PC-9 (cell line): ENCODE data around the gene DTYMK. TPM values are rescaled to one million over a fixed set of nuclear protein-coding genes. Genes with fewer than 3 reads are reported as not detected.

Source experiments
- BruUV-seq: library from RNA; stranded (reverse); fragments of 400-500 nt; replicated peaks from 2 replicates; lab custom pipeline; 2021; lab: Mats Ljungman, UMichigan
- CTCF ChIA-PET: fragments of 300-600 bp; sonication (Branson Sonifier 250); formaldehyde crosslinking; loops from one replicate; lab custom pipeline; 2022; ENCODE audit warnings: antibody characterized with exemption; lab: Charles Lee
- POLR2A ChIA-PET: fragments of 300-600 bp; sonication (Branson Sonifier 250); formaldehyde crosslinking; loops from one replicate; lab custom pipeline; 2022; ENCODE audit warnings: antibody characterized with exemption; ENCODE audit not compliant: unreplicated experiment; lab: Charles Lee
- DNase-seq, 2 experiments: peaks; one replicate each; pipeline versions ENCODE4 v3.0.0 to v3.0.0-alpha.2; 2015 to 2022; ENCODE audit warnings: mixed read lengths in 1 of 2
- H2AFZ ChIP-seq: fragments of 200-600 bp; sonication (generic); 2 replicates; pipeline ENCODE4 v1.8.1; 2017; ENCODE audit warnings: antibody characterized with exemption
- H3F3A ChIP-seq: fragments of 200-600 bp; sonication (generic); 2 replicates; pipeline ENCODE4 v1.8.1; 2017; ENCODE audit warnings: antibody characterized with exemption, mild to moderate bottlenecking, low read depth; ENCODE audit not compliant: insufficient read depth
- H3K27ac ChIP-seq: fragments of 200-600 bp; sonication (generic); 2 replicates; pipeline ENCODE4 v1.6.1; 2016; ENCODE audit warnings: mixed run types
- H3K27me3 ChIP-seq: fragments of 200-600 bp; sonication (generic); 2 replicates; pipeline ENCODE4 v1.6.1; 2016; ENCODE audit warnings: low read depth, mixed run types; ENCODE audit not compliant: insufficient read depth
- H3K36me3 ChIP-seq: fragments of 200-600 bp; sonication (generic); 2 replicates; pipeline ENCODE4 v1.6.1; 2016; ENCODE audit warnings: low read depth, mixed run types
- H3K4me1 ChIP-seq: fragments of 200-600 bp; sonication (generic); replicated peaks from 2 replicates; pipeline ENCODE4 v1.6.1; 2016; ENCODE audit warnings: mixed run types; ENCODE audit not compliant: insufficient read depth
- H3K4me2 ChIP-seq: fragments of 200-600 bp; sonication (generic); 2 replicates; pipeline ENCODE4 v1.6.1; 2017; ENCODE audit warnings: mixed run types
- H3K4me3 ChIP-seq: fragments of 200-600 bp; sonication (generic); 2 replicates; pipeline ENCODE4 v1.6.1; 2016; ENCODE audit warnings: mixed run types
- H3K79me2 ChIP-seq: fragments of 200-600 bp; sonication (generic); 2 replicates; pipeline ENCODE4 v1.6.1; 2017; ENCODE audit warnings: low read depth, mixed run types
- H3K9me2 ChIP-seq: fragments of 200-600 bp; sonication (generic); 2 replicates; pipeline ENCODE4 v1.8.1; 2017; ENCODE audit warnings: mild to moderate bottlenecking; ENCODE audit not compliant: insufficient read depth
- H3K9me3 ChIP-seq: fragments of 200-600 bp; sonication (generic); 2 replicates; pipeline ENCODE4 v1.8.1; 2016; ENCODE audit warnings: low read depth; ENCODE audit not compliant: insufficient read depth
- H4K20me1 ChIP-seq: fragments of 200-600 bp; sonication (generic); 2 replicates; pipeline ENCODE4 v1.8.1; 2017; ENCODE audit not compliant: insufficient read depth
- CTCF ChIP-seq: fragments of 200-600 bp; sonication (generic); conservative IDR thresholded peaks from 2 replicates; pipeline ENCODE4 v1.6.1; 2017; ENCODE audit warnings: mixed run types, antibody characterized with exemption, mild to moderate bottlenecking, moderate library complexity
- EZH2 ChIP-seq: fragments of 200-600 bp; sonication (generic); IDR thresholded peaks from 2 replicates; pipeline ENCODE4 v1.8.0; 2017; ENCODE audit warnings: antibody characterized with exemption, low read depth
- intact Hi-C: fragments of 100-400 bp; cut with micrococcal nuclease; formaldehyde crosslinking; loops from one replicate; pipeline ENCODE4 v1.10.0; 2022; ENCODE audit not compliant: unreplicated experiment
- total RNA-seq: library from RNA; stranded (reverse); gene quantifications from 2 replicates; pipeline ENCODE4 v1.2.3, GENCODE V29; 2021

Gene DTYMK
- total RNA-seq, 1 experiment from 2014 or later = 183 TPM

DNA sequence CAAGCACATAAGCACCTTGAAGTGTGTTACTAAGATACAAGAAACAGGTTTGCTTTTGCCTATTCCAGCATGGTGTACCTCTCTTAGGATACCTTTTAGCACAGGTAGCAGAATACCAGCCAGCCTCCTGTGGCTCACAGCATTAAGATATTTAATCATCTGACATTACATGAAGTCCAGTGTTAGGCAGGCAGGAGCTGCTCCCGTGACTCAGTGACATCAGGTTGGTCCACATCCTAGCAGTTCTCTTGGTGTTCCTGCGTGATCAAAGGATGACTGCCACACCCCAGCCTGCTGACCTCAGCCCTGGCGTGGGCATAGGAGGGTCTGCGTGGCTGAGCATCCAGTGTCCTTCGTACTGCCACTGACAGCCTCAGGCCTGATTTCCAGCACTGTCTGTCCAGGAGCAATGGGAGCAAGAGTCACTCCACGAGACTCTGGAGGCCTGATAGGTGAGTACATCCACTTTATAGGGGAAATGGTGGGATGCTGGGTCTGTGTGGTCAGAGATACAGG is 3.6 kb upstream of the DTYMK start:
- no peaks in the 10 kb centered on the region for H3K9me2 ChIP-seq
- no peaks in the 10 kb centered on the region for H3K9me3 ChIP-seq
- peaks cover 49% of the 10 kb centered on the region for H3K79me2 ChIP-seq
- peaks cover 12% of the 10 kb centered on the region for H3K4me1 ChIP-seq
- TF ChIP-seq CTCF = no peak
- TF ChIP-seq EZH2 = no peak
- H3F3A ChIP-seq = peaks cover 25% of the 10 kb centered on the region
- intact Hi-C loops = no loop called here
- no peak overlapping the region for H3K4me2 ChIP-seq
- DNase-seq = no peak
- no peak overlapping the region for H3K27ac ChIP-seq
- BruUV-seq = no TSS peak
- CTCF ChIA-PET = interaction anchor here (0.6 kb wide), 1 partner anchor 9 kb away, joined by 6 read pairs; no protein-coding TSS in a partner anchor
- H4K20me1 ChIP-seq = 0 out of 2 replicates have a peak, but pooled peaks cover 11% of the 10 kb centered on the region
- no peaks in the 10 kb centered on the region for H3K27me3 ChIP-seq
- H2AFZ ChIP-seq = no peak overlapping the region
- POLR2A ChIA-PET = no interaction called here
- no peak overlapping the region for H3K4me3 ChIP-seq
- H3K36me3 ChIP-seq = peaks cover 18% of the 10 kb centered on the region; the same call in 1 of the 2 replicates

GRCh38 chr2:241689306-241689705 is 2.7 kb upstream of the DTYMK start:
- no peak overlapping the region for H3K4me2 ChIP-seq
- H3F3A ChIP-seq = peaks cover 22% of the 10 kb centered on the region
- POLR2A ChIA-PET = interaction anchor here (0.6 to 0.7 kb wide), 2 partner anchors 30 to 33 kb away, joined by 4 to 5 read pairs; no protein-coding TSS in a partner anchor
- no peak overlapping the region for H3K4me3 ChIP-seq
- no TSS peak for BruUV-seq
- TF ChIP-seq EZH2 (no peak), CTCF (no peak)
- no peak overlapping the region for H3K27ac ChIP-seq
- H2AFZ ChIP-seq = no peak overlapping the region
- no peaks in the 10 kb centered on the region for H3K9me3 ChIP-seq
- peaks cover 20% of the 10 kb centered on the region; the same call in 1 of the 2 replicates for H3K36me3 ChIP-seq
- H3K79me2 ChIP-seq = peaks cover 56% of the 10 kb centered on the region
- intact Hi-C loops = no loop called here
- H3K4me1 ChIP-seq = peaks cover 13% of the 10 kb centered on the region
- no peaks in the 10 kb centered on the region for H3K27me3 ChIP-seq
- CTCF ChIA-PET = no interaction called here
- DNase-seq = no peak
- 0 out of 2 replicates have a peak, but pooled peaks cover 11% of the 10 kb centered on the region for H4K20me1 ChIP-seq
- H3K9me2 ChIP-seq = no peaks in the 10 kb centered on the region

- Histone ChIP-seq H2AFZ (peak overlapping the region; percentile 96), H3F3A (peaks cover 10% of the 10 kb centered on the region; the same call in 1 of the 2 replicates), H3K27me3 (no peaks in the 10 kb centered on the region), H3K4me1 (peaks cover 13% of the 10 kb centered on the region), H3K9me3 (no peaks in the 10 kb centered on the region), H3K9me2 (no peaks in the 10 kb centered on the region), H4K20me1 (0 out of 2 replicates have a peak, but pooled peaks cover 5% of the 10 kb centered on the region), H3K27ac (peak overlapping the region; percentile 29; the same call in 1 of the 2 replicates), H3K79me2 (peaks cover 76% of the 10 kb centered on the region), H3K4me2 (peak overlapping the region; percentile 88), H3K36me3 (peaks cover 20% of the 10 kb centered on the region), H3K4me3 (peak overlapping the region; percentile 95)
- intact Hi-C loops = loop anchor here (1.0 kb wide), 2 partner anchors 15 to 195 kb away; no protein-coding TSS in a partner anchor
- no peak for DNase-seq
- BruUV-seq = no TSS peak
- TF ChIP-seq EZH2 (no peak), CTCF (no peak)
- POLR2A ChIA-PET = interaction anchor here (0.5 to 1.5 kb wide), 13 partner anchors 16 to 1367 kb away, joined by 3 to 62 read pairs (median 4); partner anchors contain the start of genes D2HGDH, FARP2 and ING5
- CTCF ChIA-PET = interaction anchor here (1.1 to 1.2 kb wide), 3 partner anchors 15 to 192 kb away, joined by 3 to 10 read pairs (median 5); partner anchors contain the start of gene ING5
These were observed 328 bp downstream of the DTYMK start for GRCh38 chr2:241686324-241686649.
